T-cell (primary cell): ENCODE results near the gene PPP1R37. TPM values are rescaled to one million over a fixed set of nuclear protein-coding genes. Genes with fewer than 3 reads are reported as not detected.

ENCODE experiments used
- ATAC-seq, 4 experiments: fragments of 200-7000 bp in 3 of 4; fragments of 150-1000 bp in 1 of 4; cut with Tn5 transposase; replicated peaks in 1 of 4; 1 replicate in 3 of 4; 2 replicates in 1 of 4; pipeline ENCODE4 v1.10.0; 2021; ENCODE audit warnings: moderate library complexity in 3 of 4, mild to moderate bottlenecking in 2 of 4, moderate number of reproducible peaks in 1 of 4
- CTCF ChIA-PET, 2 donors: fragments of 300-600 bp; sonication (Branson Sonifier 250); formaldehyde crosslinking; loops; one replicate each; lab custom pipeline; 2022; ENCODE audit warnings: antibody characterized with exemption in 2 of 2; lab: Charles Lee
- POLR2A ChIA-PET, 2 donors: fragments of 300-600 bp; sonication (Branson Sonifier 250); formaldehyde crosslinking; loops; one replicate each; lab custom pipeline; 2022; ENCODE audit warnings: antibody characterized with exemption in 2 of 2; lab: Charles Lee
- DNase-seq, 35 experiments: peaks; one replicate each; pipeline versions ENCODE4 v3.0.0 to v3.0.0-alpha.2; 2013 to 2023
- H3K27ac ChIP-seq: one replicate; pipeline ENCODE4 v1.5.1; 2013; ENCODE audit warnings: low read length
- H3K27me3 ChIP-seq, 2 experiments: replicated peaks in 1 of 2; 1 replicate in 1 of 2; 2 replicates in 1 of 2; pipeline versions ENCODE4 v1.6.1 to v1.7.0; 2013; ENCODE audit warnings: low read length in 1 of 2, mixed read lengths in 1 of 2; ENCODE audit not compliant: control insufficient read depth in 2 of 2, insufficient read depth in 2 of 2; ENCODE audit errors: extremely low read depth in 1 of 2
- H3K36me3 ChIP-seq, 2 donors: 1 replicate in 1 of 2; 2 replicates in 1 of 2; pipeline versions ENCODE4 v1.6.1 to v1.7.0; 2013; ENCODE audit warnings: low read length in 1 of 2; ENCODE audit not compliant: control insufficient read depth in 2 of 2, insufficient read depth in 1 of 2; ENCODE audit errors: extremely low read depth in 1 of 2
- H3K4me1 ChIP-seq, 2 experiments: 1 replicate in 1 of 2; 2 replicates in 1 of 2; pipeline versions ENCODE4 v1.6.1 to v1.7.0; 2013; ENCODE audit warnings: low read length in 2 of 2, mixed read lengths in 1 of 2; ENCODE audit not compliant: insufficient read depth in 2 of 2, control insufficient read depth in 1 of 2; ENCODE audit errors: extremely low read depth in 1 of 2
- H3K4me3 ChIP-seq, 2 donors: 1 replicate in 1 of 2; 2 replicates in 1 of 2; pipeline versions ENCODE4 v1.5.1 to v1.7.0; 2013; ENCODE audit warnings: mild to moderate bottlenecking in 2 of 2, low read length in 1 of 2, moderate library complexity in 1 of 2; ENCODE audit not compliant: control insufficient read depth in 1 of 2; ENCODE audit errors: extremely low read depth in 1 of 2
- H3K9me3 ChIP-seq: 2 replicates; pipeline ENCODE4 v1.7.0; 2013
- H3K27ac Mint-ChIP-seq, 2 donors: one replicate each; pipeline ENCODE4 v1.8.0; 2020 to 2021; ENCODE audit warnings: mild to moderate bottlenecking in 2 of 2, mixed read lengths in 2 of 2
- H3K27me3 Mint-ChIP-seq, 2 donors: one replicate each; pipeline ENCODE4 v1.8.0; 2021 to 2022; ENCODE audit warnings: mixed read lengths in 2 of 2
- H3K36me3 Mint-ChIP-seq: one replicate; pipeline ENCODE4 v1.8.0; 2021; ENCODE audit warnings: mixed read lengths
- H3K4me1 Mint-ChIP-seq, 3 donors: one replicate each; pipeline ENCODE4 v1.8.0; 2020 to 2022; ENCODE audit warnings: mixed read lengths in 3 of 3, mild to moderate bottlenecking in 1 of 3
- H3K4me3 Mint-ChIP-seq, 3 donors: one replicate each; pipeline ENCODE4 v1.8.0; 2020 to 2022; ENCODE audit warnings: mild to moderate bottlenecking in 3 of 3, mixed read lengths in 3 of 3, moderate library complexity in 3 of 3
- H3K9me3 Mint-ChIP-seq, 3 donors: one replicate each; pipeline ENCODE4 v1.8.0; 2020 to 2022; ENCODE audit warnings: mixed read lengths in 3 of 3
- WGBS: methylation state at CpG from one replicate; pipeline ENCODE4 v1.1.5; 2013; ENCODE audit warnings: missing lambda C conversion rate; ENCODE audit not compliant: insufficient coverage; 5-methylcytosine and 5-hydroxymethylcytosine counted together
- total RNA-seq, 35 experiments: library from RNA in 6 of 35; stranded (reverse) in 6 of 35; fragments of 120-200 nt in 1 of 35; gene quantifications; one replicate each; pipeline versions ENCODE4 v1.2.1 to v1.2.4 and lab custom pipeline; 2013 to 2026

The PPP1R37 gene
- total RNA-seq, 5 donors from 2014 or later (not counting 1 experiment from before 2014, with no cell fraction given): 17.2 to 35.2 (median 30.4) TPM

DNA sequence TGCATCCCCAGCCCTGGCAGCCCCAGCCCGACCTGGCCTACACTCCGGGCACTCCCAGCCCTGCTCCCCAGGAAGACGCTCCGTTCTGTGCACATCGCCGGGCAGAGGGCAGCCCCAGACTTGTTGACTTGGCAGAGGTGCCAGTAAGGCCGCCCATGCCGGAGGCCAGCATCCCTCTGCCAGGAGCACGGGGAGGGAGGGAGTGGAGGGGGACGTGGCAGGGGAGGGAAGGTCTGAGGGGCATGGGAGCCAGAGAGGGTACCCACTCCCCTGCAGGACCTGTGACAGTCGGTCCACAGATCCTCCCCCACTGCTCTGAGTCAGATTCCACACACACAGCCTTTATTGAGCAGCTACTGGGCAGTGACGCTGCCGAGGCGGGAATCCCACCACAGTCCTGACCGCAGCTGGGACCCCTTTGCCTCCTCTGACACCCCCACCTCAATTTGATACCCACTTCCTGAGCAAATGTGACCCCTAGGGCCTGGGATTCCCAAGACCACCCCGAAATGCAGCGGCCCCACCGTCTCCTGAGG lies 69.7 kb downstream of the PPP1R37 start:
- Histone ChIP-seq H3K9me3 (no peaks in the 10 kb centered on the region), H3K4me1 (peaks cover 2 to 32% of the 10 kb centered on the region in 2 experiments), H3K27me3 (peaks cover 0 to 27% of the 10 kb centered on the region in 2 experiments), H3K36me3 (no peaks in the 10 kb centered on the region), H3K4me3 (no peak overlapping the region), H3K27ac (no peak overlapping the region)
- WGBS: 93% methylated on average over 14 of the region's 18 CpGs
- CTCF ChIA-PET: no interaction called here
- DNase-seq (no peak), ATAC-seq (no peak)
- no peak overlapping the region for H3K27ac Mint-ChIP-seq
- H3K9me3 Mint-ChIP-seq: no peaks in the 10 kb centered on the region
- H3K36me3 Mint-ChIP-seq: no peaks in the 10 kb centered on the region
- H3K4me1 Mint-ChIP-seq: peaks cover 16 to 29% (median 23%) of the 10 kb centered on the region in 3 donors
- POLR2A ChIA-PET: no interaction called here
- peaks cover 4 to 5% of the 10 kb centered on the region in 2 donors for H3K27me3 Mint-ChIP-seq
- no peak overlapping the region for H3K4me3 Mint-ChIP-seq

DNA sequence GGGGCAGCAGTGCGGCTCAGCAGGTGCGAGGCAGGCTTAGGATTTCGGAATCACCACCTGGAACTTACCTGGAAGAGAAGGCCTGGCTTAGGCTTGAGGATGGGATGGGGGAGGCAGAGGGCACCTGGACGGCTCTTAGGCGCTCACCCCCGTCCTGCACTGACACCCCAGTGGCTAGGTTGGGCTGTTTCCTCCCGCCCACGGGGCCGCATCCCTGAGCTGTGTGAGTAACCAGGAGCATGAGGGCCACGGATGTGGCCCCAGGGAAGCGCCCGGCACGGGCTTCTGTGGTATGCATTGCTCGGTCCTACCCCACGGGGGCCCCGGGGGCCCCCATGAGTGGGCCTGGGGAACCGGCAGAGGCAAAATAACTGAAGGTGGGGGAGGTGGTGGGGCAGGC lies 70.2 kb downstream of the PPP1R37 start:
- peaks cover 2 to 32% of the 10 kb centered on the region in 2 experiments for H3K4me1 ChIP-seq
- no peaks in the 10 kb centered on the region for H3K9me3 Mint-ChIP-seq
- DNase-seq (no peak), ATAC-seq (no peak)
- POLR2A ChIA-PET: no interaction called here
- H3K4me3 ChIP-seq: no peak overlapping the region
- no peaks in the 10 kb centered on the region for H3K36me3 Mint-ChIP-seq
- peaks cover under 1 to 2% of the 10 kb centered on the region in 2 donors for H3K27me3 Mint-ChIP-seq
- H3K36me3 ChIP-seq: no peaks in the 10 kb centered on the region
- no peak overlapping the region for H3K27ac ChIP-seq
- CTCF ChIA-PET: no interaction called here
- H3K9me3 ChIP-seq: no peaks in the 10 kb centered on the region
- peaks cover 16 to 26% (median 20%) of the 10 kb centered on the region in 3 donors for H3K4me1 Mint-ChIP-seq
- H3K27ac Mint-ChIP-seq: no peak overlapping the region
- no peak overlapping the region for H3K4me3 Mint-ChIP-seq
- H3K27me3 ChIP-seq: peaks cover 0 to 22% of the 10 kb centered on the region in 2 experiments
- 85% methylated on average over 17 of the region's 17 CpGs for WGBS

DNA sequence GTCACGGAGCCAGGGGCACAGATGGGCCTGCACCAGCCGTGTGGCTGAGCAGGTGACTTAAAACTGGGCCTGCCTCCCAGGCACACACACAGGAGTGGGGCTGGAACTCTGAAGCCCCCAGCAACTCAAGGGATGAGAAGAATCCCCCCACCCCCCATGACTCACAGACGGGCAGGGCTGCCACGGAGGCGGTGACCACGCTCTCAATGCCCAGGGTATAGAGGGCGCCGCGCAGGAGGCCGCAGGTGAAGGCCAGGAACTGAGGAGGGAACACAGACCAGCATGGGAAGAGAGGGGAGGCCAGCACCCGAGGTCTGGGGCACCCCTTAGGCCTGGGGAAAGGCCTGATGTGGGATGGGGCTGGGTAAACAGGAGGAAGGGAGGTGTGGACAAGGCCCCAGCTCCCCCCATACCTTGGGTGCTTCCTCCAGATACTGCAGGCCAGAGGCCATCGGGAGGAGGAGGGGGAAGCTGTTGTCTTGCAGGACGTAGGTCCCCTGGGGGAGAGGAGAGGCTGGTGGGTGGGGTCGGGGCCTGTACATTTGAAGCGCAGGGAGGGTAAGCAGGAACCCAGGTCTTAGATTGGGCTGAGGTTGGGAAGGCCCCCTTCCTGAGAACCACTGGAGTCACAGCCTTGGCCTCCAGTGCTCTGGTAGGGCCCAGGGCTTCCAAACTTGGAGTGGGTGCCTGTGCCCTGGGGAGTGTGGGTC lies 70.9 kb downstream of the PPP1R37 start:
- H3K9me3 Mint-ChIP-seq: no peaks in the 10 kb centered on the region
- CTCF ChIA-PET: no interaction called here
- peak overlapping the region; percentile 25 for H3K27ac ChIP-seq
- H3K36me3 Mint-ChIP-seq: no peaks in the 10 kb centered on the region
- 73% methylated on average over 6 of the region's 15 CpGs for WGBS
- H3K27me3 Mint-ChIP-seq: peaks cover 0 to 2% of the 10 kb centered on the region in 2 donors
- no peaks in the 10 kb centered on the region for H3K9me3 ChIP-seq
- POLR2A ChIA-PET: interaction anchor here in 1 of 2 donors (0.6 kb wide), 1 partner anchor 25 kb away, joined by 4 read pairs; no protein-coding TSS in a partner anchor
- H3K4me3 ChIP-seq: no peak overlapping the region
- peaks cover 0 to 15% of the 10 kb centered on the region in 2 experiments for H3K27me3 ChIP-seq
- H3K4me1 ChIP-seq: peaks cover 2 to 33% of the 10 kb centered on the region in 2 experiments
- H3K36me3 ChIP-seq: no peaks in the 10 kb centered on the region
- H3K4me3 Mint-ChIP-seq: peak overlapping the region in 1 of 3 donors; percentile 42
- ATAC-seq (peak in 1 of 4 experiments; percentile 15), DNase-seq (no peak)
- H3K27ac Mint-ChIP-seq: peak overlapping the region; percentile 46 to 48
- H3K4me1 Mint-ChIP-seq: peaks cover 19 to 33% (median 21%) of the 10 kb centered on the region in 3 donors

DNA sequence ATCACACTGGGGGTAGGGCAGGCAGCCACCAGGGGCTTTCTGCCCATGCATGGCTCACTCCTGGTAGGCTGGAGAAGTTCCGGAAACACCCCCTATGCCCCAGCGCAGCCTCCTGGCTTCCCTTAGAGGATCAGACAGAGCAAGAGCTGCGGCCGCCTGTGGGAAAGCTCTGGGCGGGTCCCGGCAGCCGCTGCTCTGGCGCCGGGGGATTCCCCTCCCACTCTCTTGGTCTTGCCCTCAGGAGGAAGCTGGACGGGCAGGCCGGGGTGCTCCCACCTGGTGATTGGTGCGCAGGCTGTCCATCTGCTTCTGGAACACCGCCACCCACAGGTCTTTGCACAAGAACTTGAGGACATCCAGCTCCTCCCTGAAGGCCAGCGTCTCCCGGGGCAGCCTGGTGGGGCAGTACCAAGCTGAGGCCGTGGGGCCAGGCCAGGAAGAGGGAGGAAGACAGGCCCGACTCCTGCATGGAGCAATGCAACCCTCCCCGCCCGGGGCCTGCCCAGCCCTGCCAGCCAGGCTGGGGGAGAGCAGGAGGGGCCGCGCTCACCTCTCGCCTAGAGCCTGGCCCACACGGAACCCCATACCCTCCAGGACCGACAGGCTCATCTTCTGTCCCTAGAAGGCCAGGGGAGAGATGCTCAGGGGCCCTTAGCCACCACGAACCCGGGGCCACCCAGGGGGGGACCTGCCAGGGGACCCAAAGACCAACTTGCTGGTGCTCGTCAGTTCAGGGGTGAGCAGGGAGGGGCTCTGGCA lies 71.8 kb downstream of the PPP1R37 start:
- Histone ChIP-seq H3K4me1 (peaks cover 2 to 41% of the 10 kb centered on the region in 2 experiments), H3K27me3 (peaks cover 0 to 7% of the 10 kb centered on the region in 2 experiments), H3K4me3 (no peak overlapping the region), H3K36me3 (no peaks in the 10 kb centered on the region), H3K9me3 (no peaks in the 10 kb centered on the region), H3K27ac (peak overlapping the region; percentile 25)
- DNase-seq (peak in 31 of 35 experiments; percentile 14 to 76 (median 41)), ATAC-seq (peak; percentile 61 to 97 (median 70))
- Mint-ChIP-seq H3K9me3 (no peaks in the 10 kb centered on the region), H3K4me3 (peak overlapping the region in 1 of 3 donors; percentile 42), H3K4me1 (peaks cover 22 to 41% (median 24%) of the 10 kb centered on the region in 3 donors), H3K27ac (peak overlapping the region in 1 of 2 donors; percentile 46), H3K27me3 (peaks cover 0 to 2% of the 10 kb centered on the region in 2 donors), H3K36me3 (no peaks in the 10 kb centered on the region)
- ChIA-PET POLR2A (interaction anchor here in 1 of 2 donors (0.6 kb wide), 1 partner anchor 24 kb away, joined by 4 read pairs; no protein-coding TSS in a partner anchor), CTCF (interaction anchor here in 1 of 2 donors (0.5 kb wide), 1 partner anchor 18 kb away, joined by 5 read pairs; no protein-coding TSS in a partner anchor)
- WGBS: 50% methylated on average over 17 of the region's 27 CpGs

DNA sequence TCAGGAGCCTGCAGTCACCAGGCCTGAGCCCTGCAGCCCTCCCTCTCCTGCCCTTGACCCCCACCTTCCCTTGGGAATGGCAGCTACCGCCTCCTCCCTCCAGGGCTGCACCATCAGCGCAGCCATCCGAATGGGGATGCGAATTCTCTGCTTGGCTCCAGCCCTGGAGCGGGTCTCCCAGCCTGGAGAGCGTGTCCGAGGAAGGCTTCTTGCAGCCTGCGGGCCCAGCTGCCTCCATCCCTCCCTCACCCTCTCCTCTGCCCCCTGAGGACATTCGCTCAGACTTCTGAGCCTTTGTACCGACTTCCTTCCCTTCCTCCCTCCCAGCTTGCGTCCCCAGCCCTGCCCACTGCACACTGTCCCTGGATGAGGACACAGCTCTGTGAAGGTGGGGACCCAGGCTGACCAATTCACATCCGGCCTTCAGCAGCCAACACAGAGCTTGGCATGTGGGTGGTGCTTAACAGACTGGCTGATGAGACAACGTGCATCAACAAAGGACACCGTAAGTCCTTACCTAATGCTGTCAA lies 73.8 kb downstream of the PPP1R37 start:
- ChIA-PET POLR2A (interaction anchor here in 1 of 2 donors (0.6 kb wide), 1 partner anchor 1735 kb away, joined by 3 read pairs; no protein-coding TSS in a partner anchor), CTCF (interaction anchor here in 1 of 2 donors (0.8 kb wide), 1 partner anchor 17 kb away, joined by 4 read pairs; no protein-coding TSS in a partner anchor)
- DNase-seq (no peak), ATAC-seq (no peak)
- peaks cover 15 to 61% of the 10 kb centered on the region in 2 experiments for H3K4me1 ChIP-seq
- no peak overlapping the region for H3K27ac ChIP-seq
- Mint-ChIP-seq H3K27me3 (no peaks in the 10 kb centered on the region), H3K27ac (peak overlapping the region in 1 of 2 donors; percentile 74), H3K4me1 (peaks cover 36 to 59% (median 37%) of the 10 kb centered on the region in 3 donors), H3K9me3 (no peaks in the 10 kb centered on the region), H3K4me3 (no peak overlapping the region), H3K36me3 (no peaks in the 10 kb centered on the region)
- no peaks in the 10 kb centered on the region for H3K9me3 ChIP-seq
- 94% methylated on average over 12 of the region's 14 CpGs for WGBS
- H3K27me3 ChIP-seq: no peaks in the 10 kb centered on the region
- H3K36me3 ChIP-seq: no peaks in the 10 kb centered on the region
- H3K4me3 ChIP-seq: no peak overlapping the region
